WTC11 (cell line): ENCODE results near the gene RAPGEF6. TPM values are rescaled to one million over a fixed set of nuclear protein-coding genes. Genes with fewer than 3 reads are reported as not detected.

Source experiments
- ATAC-seq: fragments of 200-7000 bp; cut with Tn5 transposase; 2 replicates; pipeline ENCODE4 v1.10.0; 2021; ENCODE audit warnings: mild to moderate bottlenecking, moderate library complexity
- CTCF ChIA-PET: fragments of 300-600 bp; sonication (Branson Sonifier 250); formaldehyde crosslinking; loops from one replicate; lab custom pipeline; 2021; ENCODE audit warnings: antibody characterized with exemption; lab: Charles Lee
- POLR2A ChIA-PET: fragments of 350-600 bp; sonication (Branson Sonifier 250); formaldehyde crosslinking; loops from one replicate; lab custom pipeline; 2021; ENCODE audit warnings: antibody characterized with exemption; lab: Charles Lee
- DNase-seq: peaks from one replicate; pipeline ENCODE4 v3.0.0; 2021; ENCODE audit warnings: low spot score
- H3K27ac Mint-ChIP-seq: 2 replicates; pipeline ENCODE4 v1.8.0; 2021; ENCODE audit warnings: mixed read lengths
- H3K27me3 Mint-ChIP-seq: 2 replicates; pipeline ENCODE4 v1.8.0; 2021; ENCODE audit warnings: low read depth, mild to moderate bottlenecking, moderate library complexity, mixed read lengths
- H3K36me3 Mint-ChIP-seq: 2 replicates; pipeline ENCODE4 v1.8.0; 2021; ENCODE audit warnings: mixed read lengths
- H3K4me1 Mint-ChIP-seq: 2 replicates; pipeline ENCODE4 v1.8.0; 2022; ENCODE audit warnings: mixed read lengths
- H3K4me3 Mint-ChIP-seq: 2 replicates; pipeline ENCODE4 v1.8.0; 2021; ENCODE audit warnings: mild to moderate bottlenecking, moderate library complexity, mixed read lengths
- H3K9me3 Mint-ChIP-seq: 2 replicates; pipeline ENCODE4 v1.8.0; 2021; ENCODE audit warnings: mixed read lengths
- ARID4B ChIP-seq: sonication (generic); formaldehyde crosslinking; IDR thresholded peaks from 2 replicates; pipeline ENCODE4 v1.8.0; 2023; ENCODE audit warnings: missing genetic modification reagents, mild to moderate bottlenecking, borderline replicate concordance
- CREM ChIP-seq: sonication (generic); formaldehyde crosslinking; IDR thresholded peaks from 2 replicates; pipeline ENCODE4 v1.8.1; 2022; ENCODE audit warnings: mild to moderate bottlenecking, missing genetic modification reagents, moderate library complexity
- ERG ChIP-seq: fragments of 250-450 bp; sonication (Bioruptor Pico); IDR thresholded peaks from 2 replicates; pipeline ENCODE4 v1.8.0; 2021; ENCODE audit warnings: mild to moderate bottlenecking
- FOXP4 ChIP-seq: sonication (generic); formaldehyde crosslinking; IDR thresholded peaks from 2 replicates; pipeline ENCODE4 v1.8.0; 2022; ENCODE audit warnings: mild to moderate bottlenecking, missing genetic modification reagents
- GABPB1 ChIP-seq: sonication (generic); formaldehyde crosslinking; IDR thresholded peaks from 2 replicates; pipeline ENCODE4 v1.8.1; 2023; ENCODE audit warnings: mild to moderate bottlenecking, missing genetic modification reagents
- KAT7 ChIP-seq: sonication (generic); formaldehyde crosslinking; IDR thresholded peaks from 2 replicates; pipeline ENCODE4 v1.8.1; 2023; ENCODE audit warnings: missing genetic modification reagents, mild to moderate bottlenecking, borderline replicate concordance
- MAX ChIP-seq: sonication (generic); formaldehyde crosslinking; IDR thresholded peaks from 2 replicates; pipeline ENCODE4 v1.8.0; 2022; ENCODE audit warnings: mild to moderate bottlenecking, missing genetic modification reagents
- MYBL2 ChIP-seq: sonication (generic); formaldehyde crosslinking; IDR thresholded peaks from 2 replicates; pipeline ENCODE4 v1.8.1; 2023; ENCODE audit warnings: mild to moderate bottlenecking, moderate library complexity, missing genetic modification reagents
- PRDM15 ChIP-seq: sonication (generic); formaldehyde crosslinking; IDR thresholded peaks from 2 replicates; pipeline ENCODE4 v1.8.0; 2022; ENCODE audit warnings: missing genetic modification reagents
- PREB ChIP-seq: sonication (generic); formaldehyde crosslinking; IDR thresholded peaks from 2 replicates; pipeline ENCODE4 v1.8.1; 2022; ENCODE audit warnings: mild to moderate bottlenecking, missing genetic modification reagents, moderate library complexity, borderline replicate concordance
- USF2 ChIP-seq: sonication (generic); formaldehyde crosslinking; IDR thresholded peaks from 2 replicates; pipeline ENCODE4 v1.8.1; 2023; ENCODE audit warnings: mild to moderate bottlenecking, missing genetic modification reagents, moderate library complexity
- ZNF423 ChIP-seq: fragments of 250-450 bp; sonication (Bioruptor Pico); IDR thresholded peaks from 2 replicates; pipeline ENCODE4 v2.1.2; 2022; ENCODE audit warnings: mild to moderate bottlenecking, moderate library complexity
- ZNF425 ChIP-seq: fragments of 250-450 bp; sonication (Bioruptor Pico); conservative IDR thresholded peaks from 2 replicates; pipeline ENCODE4 v1.9.0; 2021; ENCODE audit warnings: mild to moderate bottlenecking
- total RNA-seq: library from RNA; stranded (reverse); gene quantifications from 3 replicates; pipeline ENCODE4 v1.2.3, GENCODE V29; 2021

Gene RAPGEF6
- total RNA-seq, 1 experiment from 2014 or later, result 18.0 TPM

GRCh38 chr5:131521252-131521651 is 113.8 kb downstream of the RAPGEF6 start (continued):
- TF ChIP-seq ARID4B (CRISPR knock-in tag) (no peak), USF2 (no peak), KAT7 (CRISPR knock-in tag) (no peak), CREM (CRISPR knock-in tag) (no peak), FOXP4 (CRISPR knock-in tag) (no peak), GABPB1 (CRISPR knock-in tag) (no peak), PREB (CRISPR knock-in tag) (no peak), MYBL2 (no peak)
- TF ChIP-seq, all 79 proteins: peak for 0

GRCh38 chr5:131515348-131515747 is 119.7 kb downstream of the RAPGEF6 start:
- H3K4me1 Mint-ChIP-seq, result peaks cover 4% of the 10 kb centered on the region
- H3K9me3 Mint-ChIP-seq, result no peaks in the 10 kb centered on the region
- H3K4me3 Mint-ChIP-seq, result no peak overlapping the region
- peak overlapping the region; percentile 3; the same call in 1 of the 2 replicates for H3K27ac Mint-ChIP-seq
- peaks cover 7% of the 10 kb centered on the region for H3K36me3 Mint-ChIP-seq
- POLR2A ChIA-PET, result no interaction called here
- ATAC-seq (no peak), DNase-seq (no peak)
- CTCF ChIA-PET, result no interaction called here
- no peaks in the 10 kb centered on the region for H3K27me3 Mint-ChIP-seq
- TF ChIP-seq PRDM15 (CRISPR knock-in tag), result no peak
- no peak for TF ChIP-seq ARID4B (CRISPR knock-in tag)
- TF ChIP-seq ERG (CRISPR knock-in tag), result no peak
- no peak for TF ChIP-seq MAX
- TF ChIP-seq ZNF423, result no peak
- no peak for TF ChIP-seq ZNF425 (CRISPR knock-in tag)
